Airway epithelial cell (primary cell): Measurements from ENCODE around the gene VAPB. TPM values are rescaled to one million over a fixed set of nuclear protein-coding genes. Genes with fewer than 3 reads are reported as not detected.

Experiments
- total RNA-seq: library from RNA; depleted of rRNA; stranded (reverse); fragments of >200 nt; gene quantifications from 2 replicates; pipeline ENCODE4 v1.2.3, GENCODE V29; 2015

Gene VAPB
- 8.7 and 19.3 TPM in 2 replicates for total RNA-seq

GRCh38 chr20:58388882-58389323 lies at the start of gene VAPB:
TSS of gene VAPB (plus strand) at chr20:58389229. CDS start at chr20:58389460, 231 bp downstream.

Other genes starting within 250 kb of the VAPB start
- gene ANKRD60, start 160.6 kb upstream of the VAPB start, total RNA-seq = not detected in 2 replicates
- 17.1 and 17.3 TPM in 2 replicates for gene RAB22A, start 79.5 kb upstream of the VAPB start, total RNA-seq
- gene APCDD1L, start 126.2 kb downstream of the VAPB start, total RNA-seq = 1.5 and 1.6 TPM in 2 replicates